Activated naive CD4-positive, alpha-beta T cell (primary cell): ENCODE measurements around the gene PTPRN2.
"Not testable (repeated sequence)": the region's sequence is repeated elsewhere in the genome, so short reads cannot be mapped to it uniquely, and the experiment has no call there.

Source experiments
- DNase-seq, 4 experiments: peaks; one replicate each; lab custom pipeline; 2025; lab: John Stamatoyannopoulos, UW

The PTPRN2 gene

GRCh38 chr7:158350166-158350900 lies 237.3 kb downstream of the PTPRN2 start:
- DNase-seq, result no peak

DNA sequence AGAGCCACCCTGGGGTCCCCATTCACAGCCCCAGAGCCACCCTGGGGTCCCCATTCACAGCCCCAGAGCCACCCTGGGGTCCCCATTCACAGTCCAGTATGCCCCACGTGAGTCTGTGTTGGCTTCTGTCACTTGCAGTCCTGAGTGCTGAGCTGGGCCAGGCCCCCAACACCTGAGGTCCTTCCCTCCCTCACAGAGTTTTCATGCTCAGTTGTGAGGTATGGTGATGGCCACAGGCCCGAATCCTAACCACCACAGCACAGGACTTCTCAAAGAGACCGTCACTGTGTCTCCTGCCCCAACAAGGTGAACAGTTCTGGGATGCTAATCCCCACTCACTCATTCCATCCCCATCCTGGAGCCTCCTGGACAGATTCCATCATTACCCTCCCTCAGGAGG lies 239.2 kb downstream of the PTPRN2 start:
- DNase-seq, result no peak

GRCh38 chr7:158348039-158348438 lies 239.6 kb downstream of the PTPRN2 start:
- DNase-seq, result not testable (repeated sequence)

DNA sequence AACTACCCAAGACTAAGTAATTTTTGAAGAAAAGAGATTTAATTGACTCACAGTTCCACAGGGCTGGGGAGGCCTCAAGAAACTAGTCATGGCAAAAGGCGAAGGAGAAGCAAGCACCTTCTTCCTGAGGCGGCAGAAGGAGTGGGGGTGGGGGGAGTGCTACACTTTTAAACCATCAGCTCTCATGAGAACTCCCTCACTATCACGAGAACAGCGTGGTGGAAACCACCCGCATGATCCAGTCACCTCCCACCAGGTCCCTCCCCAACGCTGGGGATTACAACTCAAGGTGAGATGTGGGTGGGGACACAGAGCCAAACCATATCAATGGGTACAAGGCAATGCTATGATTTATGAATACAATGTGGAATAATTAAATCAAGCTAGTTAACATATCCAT lies 241.9 kb downstream of the PTPRN2 start:
- no peak for DNase-seq

DNA sequence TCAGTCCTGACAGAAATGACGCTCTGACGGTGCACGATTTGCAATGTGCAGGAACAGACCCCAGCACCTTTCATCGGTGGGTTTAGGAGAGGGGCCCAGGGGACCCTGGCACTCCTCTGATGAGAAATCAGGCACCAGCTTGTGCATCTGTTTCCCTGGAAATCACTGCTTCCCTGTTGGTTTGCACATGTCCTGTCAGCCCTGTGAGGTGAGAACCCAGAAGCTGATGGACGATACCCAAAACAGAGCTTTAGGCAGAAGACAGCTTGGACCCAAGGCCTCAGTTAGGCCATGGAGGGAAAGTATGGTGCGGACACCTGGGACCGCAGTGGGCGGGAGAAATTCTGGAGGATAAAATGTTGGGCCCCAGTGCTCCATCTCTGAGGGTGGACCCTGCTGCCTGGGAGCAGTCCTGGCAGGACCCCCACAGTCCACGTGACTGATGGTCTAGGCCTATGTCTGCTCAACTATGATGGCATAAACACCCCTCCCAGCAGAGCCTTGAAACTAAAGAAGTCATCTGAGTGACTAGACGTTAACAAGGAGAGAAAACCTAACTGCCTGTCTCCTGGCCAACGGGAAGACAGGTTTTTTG lies 242.8 kb downstream of the PTPRN2 start:
- no peak for DNase-seq

GRCh38 chr7:158343936-158344455 lies 243.6 kb downstream of the PTPRN2 start:
- no peak for DNase-seq

DNA sequence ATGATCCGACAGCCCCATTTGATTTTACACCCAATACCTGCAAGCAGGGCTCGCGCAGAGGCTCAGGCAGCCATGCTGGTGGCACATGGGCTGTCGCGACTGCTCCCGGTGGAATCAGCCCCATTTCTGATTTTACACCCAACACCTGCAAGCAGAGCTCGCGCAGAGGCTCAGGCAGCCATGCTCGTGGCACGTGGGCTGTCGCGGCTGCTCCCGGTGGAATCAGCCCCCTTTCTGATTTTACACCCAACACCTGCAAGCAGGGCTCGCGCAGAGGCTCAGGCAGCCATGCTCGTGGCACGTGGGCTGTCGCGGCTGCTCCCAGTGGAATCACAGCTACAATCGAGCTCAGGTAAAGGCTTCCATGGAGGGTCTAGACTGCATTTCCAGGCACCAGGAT lies 244.1 kb downstream of the PTPRN2 start:
- no peak for DNase-seq

GRCh38 chr7:158341097-158341496 lies 246.5 kb downstream of the PTPRN2 start:
- DNase-seq, result not testable (repeated sequence)

DNA sequence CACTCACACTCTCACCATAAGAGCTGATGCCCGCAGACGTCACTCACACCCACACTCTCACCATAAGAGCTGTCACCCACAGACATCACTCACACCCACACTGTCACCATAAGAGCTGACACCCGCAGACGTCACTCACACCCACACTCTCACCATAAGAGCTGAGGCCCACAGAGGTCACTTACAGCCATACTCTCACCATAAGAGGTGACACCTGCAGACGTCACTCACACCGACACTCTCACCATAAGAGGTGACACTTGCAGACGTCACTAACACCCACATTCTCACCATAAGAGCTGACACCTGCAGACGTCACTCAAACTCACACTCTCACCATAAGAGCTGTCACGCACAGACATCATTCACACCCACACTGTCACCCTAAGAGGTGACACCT lies 250.7 kb downstream of the PTPRN2 start:
- DNase-seq, result not testable (repeated sequence)

DNA sequence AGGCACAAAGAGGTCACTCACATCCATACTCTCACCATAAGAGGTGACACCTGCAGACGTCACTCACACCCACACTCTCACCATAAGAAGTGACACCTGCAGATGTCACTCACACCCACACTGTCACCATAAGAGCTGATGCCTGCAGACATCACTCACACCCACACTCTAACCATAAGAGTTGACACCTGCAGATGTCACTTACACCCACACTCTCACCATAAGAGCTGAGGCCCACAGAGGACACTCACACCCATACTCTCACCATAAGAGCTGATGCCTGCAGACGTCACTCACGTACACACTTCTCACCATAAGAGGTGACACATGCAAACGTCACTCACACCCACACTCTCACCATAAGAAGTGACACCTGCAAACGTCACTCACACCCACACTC lies 255.1 kb downstream of the PTPRN2 start:
- not testable (repeated sequence) for DNase-seq

DNA sequence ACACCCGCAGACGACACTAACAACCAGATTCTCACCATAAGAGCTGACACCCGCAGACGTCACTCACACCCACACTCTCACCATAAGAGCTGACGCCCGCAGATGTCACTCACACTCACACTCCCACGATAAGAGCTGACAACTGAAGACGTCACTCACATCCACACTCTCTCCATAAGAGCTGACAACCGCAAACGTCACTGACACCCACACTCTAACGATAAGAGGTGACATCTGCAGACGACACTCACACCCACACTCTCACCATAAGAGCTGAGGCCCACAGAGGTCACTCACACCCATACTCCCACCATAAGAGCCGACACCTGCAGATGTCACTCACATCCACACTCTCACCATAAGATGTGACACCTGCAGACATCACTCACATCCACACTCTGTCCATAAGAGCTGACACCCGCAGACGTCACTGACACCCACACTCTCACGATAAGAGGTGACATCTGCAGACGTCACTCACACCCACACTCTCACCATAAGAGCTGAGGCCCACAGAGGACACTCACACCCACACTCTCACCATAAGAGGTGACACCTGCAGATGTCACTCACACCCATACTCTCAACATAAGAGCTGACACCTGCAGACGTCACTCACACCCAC lies 255.7 kb downstream of the PTPRN2 start:
- DNase-seq, result not testable (repeated sequence)

DNA sequence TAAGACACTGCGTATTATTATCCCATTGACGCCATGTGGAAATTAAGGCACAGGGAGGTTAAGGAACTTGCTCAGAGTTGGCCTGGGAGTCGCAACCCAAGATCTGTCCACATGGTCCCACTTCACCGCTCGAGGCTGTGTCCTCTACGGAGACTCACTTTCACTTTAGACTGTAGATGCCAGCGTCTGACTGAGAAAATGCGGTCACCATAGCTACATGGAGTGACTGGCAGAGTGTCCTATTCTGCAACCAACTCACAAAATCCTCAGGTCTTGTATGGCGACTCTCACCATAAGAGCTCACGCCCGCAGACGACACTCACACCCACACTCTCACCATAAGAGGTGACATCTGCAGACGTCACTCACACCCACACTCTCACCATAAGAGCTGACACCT lies 257.9 kb downstream of the PTPRN2 start:
- no peak for DNase-seq

DNA sequence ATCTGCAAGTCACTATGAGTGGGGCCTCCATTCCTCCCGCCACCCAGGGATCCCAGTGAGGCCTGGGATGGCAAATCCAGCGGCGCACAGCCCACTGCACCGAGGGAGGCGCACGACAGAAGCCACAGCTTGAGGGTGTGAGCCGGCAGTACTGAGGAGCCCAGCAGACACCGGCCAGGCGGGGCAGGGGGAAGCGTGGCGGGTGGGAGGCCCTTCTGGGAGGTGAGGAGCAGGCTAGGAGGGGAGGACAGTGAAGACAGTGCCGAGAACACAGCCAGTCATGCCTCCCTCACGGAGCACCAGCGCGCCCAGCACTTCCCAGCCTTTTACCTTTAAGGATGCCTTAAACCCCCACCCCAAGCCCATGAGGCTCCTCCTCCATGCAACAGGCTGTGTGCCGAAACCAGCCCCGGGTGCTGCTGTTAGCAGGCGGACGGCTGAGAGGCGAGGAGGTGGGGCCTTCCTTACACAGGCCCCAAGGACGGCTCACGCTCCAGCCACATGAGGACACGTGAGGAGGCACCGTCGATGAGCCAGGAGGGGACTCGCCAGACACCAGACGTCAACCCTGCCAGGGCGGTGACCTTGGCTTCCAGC lies 258.5 kb downstream of the PTPRN2 start:
- DNase-seq, result no peak

- DNase-seq, result no peak
Observed at GRCh38 chr7:158328376-158329013, 259.1 kb downstream of the PTPRN2 start.

- no peak for DNase-seq
Observed at GRCh38 chr7:158327571-158328180, 259.9 kb downstream of the PTPRN2 start.

DNA sequence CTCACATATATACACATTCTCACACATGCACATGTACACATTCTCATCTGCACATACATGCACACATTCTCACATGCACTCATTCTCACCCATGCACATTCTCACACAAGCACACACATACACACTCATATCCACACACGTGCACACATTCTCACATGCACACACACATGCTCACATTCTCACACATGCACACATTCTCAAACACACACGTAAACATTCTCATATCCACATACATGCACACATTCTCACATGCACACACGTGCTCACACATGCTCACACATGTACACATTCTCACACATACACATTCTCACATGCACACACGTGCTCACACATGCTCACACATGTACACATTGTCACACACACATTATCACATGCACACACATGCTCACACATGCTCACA lies 260.6 kb downstream of the PTPRN2 start:
- DNase-seq, result no peak

DNA sequence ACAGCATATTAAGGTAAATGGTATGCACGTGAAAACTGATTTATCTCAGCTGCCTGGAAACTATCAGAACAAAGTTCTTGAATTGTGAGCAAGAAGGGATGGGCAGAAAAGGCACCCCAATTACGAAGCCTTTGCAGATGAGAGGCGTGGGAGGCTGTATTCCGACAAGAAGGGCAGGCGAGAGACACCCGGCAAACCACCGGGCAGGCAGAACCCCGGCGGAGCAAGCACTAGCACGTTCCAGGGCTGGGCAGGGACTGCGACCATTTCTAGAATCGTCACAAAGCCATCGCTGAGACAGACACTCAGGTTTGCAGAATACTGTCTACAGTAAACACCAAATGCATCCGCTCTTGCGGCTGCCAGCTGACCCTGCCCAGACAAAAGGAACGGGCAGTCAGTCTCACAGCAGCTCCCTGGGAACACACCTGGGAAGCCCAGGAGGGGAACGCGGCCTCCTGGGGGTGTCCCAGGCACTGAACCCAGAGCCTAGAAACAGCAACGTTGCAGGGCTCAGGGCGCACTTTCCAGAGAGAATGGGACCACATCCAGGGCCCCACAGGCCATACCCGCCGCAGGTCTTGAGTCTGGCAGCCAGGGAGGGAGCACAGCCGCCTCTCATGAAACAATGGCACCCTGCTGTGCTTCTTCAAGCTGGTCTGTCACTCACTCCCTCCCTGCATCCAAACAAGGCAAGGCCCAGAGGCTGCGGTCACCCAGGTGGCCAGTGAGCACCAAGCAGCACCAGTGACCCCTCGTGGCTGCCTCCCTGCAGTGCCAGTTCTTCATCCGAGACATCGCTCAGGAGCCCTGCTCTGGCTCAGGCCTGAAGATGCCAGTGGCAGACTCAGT lies 261.9 kb downstream of the PTPRN2 start:
- no peak for DNase-seq

DNA sequence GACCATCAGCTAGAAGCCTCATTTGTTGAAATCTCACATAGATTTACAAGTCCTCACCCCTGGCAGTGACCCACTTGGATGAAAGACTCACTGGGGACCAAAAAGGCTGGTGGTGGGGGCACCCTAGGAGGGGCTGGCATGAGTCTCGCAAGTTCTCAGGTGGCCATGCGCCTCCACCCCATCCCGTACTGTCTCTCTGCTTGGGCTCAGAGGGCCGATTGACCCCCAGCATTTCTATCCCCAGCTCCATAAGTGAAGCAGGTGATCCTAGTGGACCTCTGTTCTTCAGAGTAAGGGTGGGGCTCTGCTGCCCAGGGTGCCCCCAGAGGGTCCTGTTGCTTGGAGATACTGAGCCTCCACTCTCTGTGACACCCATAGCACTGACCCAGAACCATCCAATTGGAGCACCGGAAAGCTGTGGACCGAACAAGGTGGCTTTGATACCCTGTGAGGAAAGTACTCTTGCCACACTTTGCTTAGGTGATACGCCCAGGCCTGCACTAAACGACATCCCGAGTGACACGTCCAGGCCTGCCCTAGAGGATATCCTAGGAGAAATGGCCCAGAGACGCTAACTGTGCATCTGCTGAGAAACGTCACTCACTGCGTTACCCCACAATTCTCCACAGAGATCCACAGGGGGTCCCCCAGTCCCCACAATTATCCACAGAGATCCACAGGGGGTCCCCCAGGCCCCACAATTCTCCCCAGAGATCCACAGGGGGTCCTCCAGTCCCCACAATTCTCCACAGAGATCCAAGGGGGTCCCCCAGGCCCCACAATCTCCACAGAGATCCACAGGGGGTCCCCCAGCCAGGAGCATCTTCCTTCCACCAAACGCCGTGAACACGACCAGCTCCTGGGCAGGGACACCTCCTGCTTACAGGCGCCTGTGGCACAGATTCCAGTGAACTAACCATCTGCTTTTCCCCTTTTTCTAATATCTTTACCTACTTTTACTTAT lies 262.9 kb downstream of the PTPRN2 start:
- no peak for DNase-seq

DNA sequence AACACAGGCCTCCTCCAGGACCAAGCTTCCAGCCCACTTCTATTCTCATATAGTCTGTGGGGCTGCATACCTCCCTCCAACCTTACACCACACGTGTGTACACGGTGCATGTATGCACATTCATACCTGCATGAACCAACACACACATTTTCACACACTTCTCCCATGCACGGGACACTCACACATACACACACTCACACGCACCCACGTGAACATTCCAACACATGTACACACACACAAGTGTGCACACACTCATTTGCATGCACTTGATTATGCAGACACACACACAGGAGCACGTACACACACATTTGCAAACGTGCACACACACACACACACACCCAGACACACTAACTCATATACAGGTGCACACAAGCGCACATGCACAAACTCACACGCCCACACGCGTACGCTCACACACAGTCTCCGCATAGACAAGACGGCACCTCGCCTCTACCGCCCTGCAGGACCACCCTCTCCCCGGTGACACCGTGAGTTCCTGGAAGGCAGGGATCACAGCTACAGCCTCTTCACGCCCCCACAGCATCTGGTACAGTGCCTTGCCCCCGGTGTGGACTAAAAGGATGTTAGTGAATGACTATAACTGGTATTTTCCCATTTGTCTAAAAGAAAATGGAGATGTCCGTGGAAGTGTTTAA lies 263.8 kb downstream of the PTPRN2 start:
- no peak for DNase-seq
